ENCODE results near the gene FOXC1.

- TF ChIP-seq CTCF (conservative IDR thresholded peaks at IDR 0.05; ENCODE audit: low read depth, low read length), result no peak
- no peak for TF ChIP-seq EZH2 (IDR thresholded peaks at IDR 0.05; ENCODE audit: low read length, unreplicated experiment)
- TF ChIP-seq EZH2phosphoT487 (IDR thresholded peaks at IDR 0.05; ENCODE audit: borderline replicate concordance, low read length), result no peak
These were observed 20.5 kb upstream of the FOXC1 start for GRCh38 chr6:1589208-1589607.
